GM21526 (cell line): Measurements from ENCODE around the gene RPL10L.

Experiments used
- ATAC-seq: cut with Tn5 transposase; IDR thresholded peaks from one replicate; pipeline ENCODE4 v1.9.1; 2021; ENCODE audit warnings: moderate library complexity; ENCODE audit not compliant: unreplicated experiment, low FRiP score

The RPL10L gene

DNA sequence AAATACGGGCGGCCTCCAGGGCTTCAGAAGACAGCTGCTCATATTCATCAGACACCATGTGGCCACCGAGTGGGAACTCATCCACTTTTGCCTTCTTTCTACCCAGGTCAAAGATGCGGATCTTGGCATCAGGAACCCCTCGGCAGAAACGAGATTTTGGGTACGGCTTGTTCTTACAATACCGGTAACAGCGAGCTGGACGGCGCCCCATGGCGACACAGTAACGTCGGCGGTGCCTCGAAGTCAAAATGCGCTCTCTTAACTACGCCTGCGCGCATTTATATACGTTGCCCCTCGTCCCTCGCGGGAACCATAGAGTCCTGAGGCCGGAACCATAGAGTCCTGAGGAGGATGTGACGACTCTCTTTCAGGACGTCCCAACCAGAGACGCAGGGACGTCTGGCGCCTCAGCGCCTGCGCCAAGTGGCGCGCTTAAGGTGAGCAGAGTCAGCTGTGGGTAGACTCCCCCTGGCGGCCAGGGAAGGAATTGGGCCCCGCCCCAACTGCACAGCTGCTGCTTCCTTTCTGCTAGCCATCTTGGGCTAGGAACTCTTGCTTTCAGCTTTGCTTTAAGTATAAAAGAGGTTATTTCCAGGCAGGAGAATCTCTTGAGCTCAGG lies at the start of gene RPL10L:
Gene RPL10L, minus strand, starts transcription at position 256 of the 619 bp plus-strand sequence. Its CDS starts 45 bp downstream, at position 211.
- ATAC-seq: no peak

DNA sequence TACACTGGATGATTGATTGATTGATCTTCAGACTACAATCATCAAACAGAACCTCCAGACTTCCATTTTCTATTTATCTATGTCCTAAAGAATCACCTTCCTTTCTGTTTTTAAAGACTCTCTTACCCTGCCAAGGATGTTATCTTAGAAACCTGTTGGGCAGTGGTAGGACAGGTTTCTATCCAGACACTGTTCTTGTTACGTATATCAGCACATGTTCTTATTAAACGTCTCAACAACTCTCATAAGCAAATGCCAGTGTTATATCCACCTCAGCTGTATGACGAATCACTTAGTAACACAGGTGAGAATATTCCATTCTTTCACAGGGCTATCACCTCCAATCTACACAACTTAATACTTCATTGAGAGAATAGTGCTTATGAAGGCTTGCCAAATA lies 40.2 kb upstream of the RPL10L start:
- no peak for ATAC-seq

DNA sequence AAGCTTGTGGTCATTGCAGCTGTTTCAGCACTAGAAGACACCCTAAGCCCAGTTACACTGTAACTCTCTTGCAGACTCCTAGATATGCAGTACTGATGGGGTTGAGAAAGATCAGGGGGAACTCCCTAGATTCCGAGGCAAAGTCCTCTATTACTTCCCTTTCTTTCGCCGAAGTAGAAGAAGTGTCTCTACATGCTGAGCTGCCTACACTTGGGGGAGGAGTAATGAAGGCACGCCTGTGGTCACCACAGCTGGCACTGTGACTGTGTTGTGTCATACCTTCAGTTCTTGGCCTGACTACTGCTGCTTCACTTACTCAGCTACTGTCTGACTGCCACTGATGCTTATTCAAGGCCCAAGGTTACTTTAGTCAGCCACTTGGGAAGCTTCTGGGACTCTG lies 35.1 kb upstream of the RPL10L start:
- no peak for ATAC-seq

DNA sequence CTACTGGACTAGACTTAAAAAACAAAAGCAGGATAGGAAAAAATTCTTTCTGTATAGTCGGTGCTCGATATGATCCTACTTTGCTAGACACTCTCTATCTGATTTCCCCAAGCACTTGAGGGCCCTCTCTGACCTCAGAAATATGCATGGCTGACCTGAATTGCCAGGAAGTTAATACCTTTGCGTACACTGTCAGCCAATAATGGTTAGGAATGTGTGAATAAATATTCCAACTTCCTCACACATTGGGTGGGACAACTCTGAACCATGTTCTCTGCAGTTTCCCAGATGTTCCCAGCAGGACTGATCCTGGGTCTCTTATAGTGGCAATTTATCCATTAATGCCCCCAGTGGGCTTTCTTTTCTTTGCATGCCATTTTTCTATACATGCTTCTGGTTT lies 20.5 kb upstream of the RPL10L start:
- ATAC-seq: no peak

DNA sequence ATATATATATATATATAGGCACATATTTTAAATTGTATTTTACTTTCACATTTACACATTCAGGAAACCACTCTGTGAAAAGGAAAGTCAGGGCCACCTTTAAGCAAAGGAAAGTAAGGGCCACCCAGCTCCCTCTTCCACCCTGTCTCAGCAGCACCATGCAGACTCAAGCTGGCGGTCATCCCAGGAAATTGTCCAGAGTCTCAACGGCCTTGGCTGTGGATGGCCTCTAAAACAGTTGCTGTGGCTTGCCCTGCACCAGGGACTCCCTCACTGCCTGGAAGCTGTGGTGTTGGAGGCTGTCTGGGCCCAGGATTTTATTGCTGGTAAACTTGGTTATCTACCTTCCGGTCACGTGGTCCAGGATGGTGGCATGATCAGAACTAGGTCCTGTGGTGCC lies 11.8 kb upstream of the RPL10L start:
- ATAC-seq: no peak

DNA sequence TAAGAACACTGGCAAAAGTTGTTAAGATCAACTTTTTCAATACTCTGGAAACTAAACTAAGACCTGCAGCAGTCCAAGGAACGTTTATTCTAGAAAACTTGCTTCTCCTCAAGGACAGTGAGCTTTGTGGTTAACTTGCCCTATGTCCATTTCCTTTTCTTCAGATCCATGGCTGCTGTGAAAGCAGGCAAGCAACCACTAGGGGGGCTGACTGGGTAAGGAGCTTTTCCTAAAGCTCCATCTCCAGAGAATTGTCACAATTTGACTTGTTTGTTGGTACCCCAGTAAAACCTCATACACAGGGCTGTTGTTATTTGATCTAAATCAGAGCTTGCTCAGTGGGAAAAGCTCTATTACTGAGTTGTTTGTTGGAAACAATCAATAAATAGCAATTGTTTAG lies 10.1 kb upstream of the RPL10L start:
- ATAC-seq: no peak

DNA sequence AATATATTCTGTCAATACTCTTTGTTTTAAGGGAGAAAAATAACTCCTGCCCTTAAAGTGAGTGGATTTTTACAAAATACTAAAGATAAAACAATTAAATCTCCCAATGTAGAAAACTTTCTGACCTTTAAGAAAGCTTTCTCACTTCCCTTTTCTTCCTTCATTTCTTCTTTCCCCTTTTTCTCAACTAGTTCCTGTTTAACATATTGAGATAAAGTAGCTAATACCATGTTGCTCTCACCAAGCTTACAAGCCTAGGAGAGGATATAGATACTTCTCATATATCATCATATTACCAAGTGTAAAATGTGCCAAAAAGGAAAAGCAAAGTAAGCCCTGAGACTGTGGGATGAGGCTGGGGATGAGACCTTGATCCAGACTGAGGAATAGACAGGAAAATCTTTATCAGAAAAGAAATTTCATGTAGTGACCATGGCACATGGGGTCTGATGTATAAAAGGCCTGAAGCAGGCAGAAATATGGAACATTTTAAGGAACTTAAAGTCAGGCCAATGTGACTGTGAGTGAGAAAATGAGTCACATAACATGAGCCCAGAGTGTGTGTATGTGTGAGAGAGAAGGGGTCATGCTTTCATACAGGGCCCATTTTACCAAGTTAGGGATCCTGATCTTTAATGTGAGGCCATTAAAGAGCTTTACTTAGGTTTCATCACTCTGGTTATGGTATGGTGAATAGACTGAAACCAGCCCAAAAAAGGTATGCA lies 1.6 kb upstream of the RPL10L start:
- no peak for ATAC-seq

DNA sequence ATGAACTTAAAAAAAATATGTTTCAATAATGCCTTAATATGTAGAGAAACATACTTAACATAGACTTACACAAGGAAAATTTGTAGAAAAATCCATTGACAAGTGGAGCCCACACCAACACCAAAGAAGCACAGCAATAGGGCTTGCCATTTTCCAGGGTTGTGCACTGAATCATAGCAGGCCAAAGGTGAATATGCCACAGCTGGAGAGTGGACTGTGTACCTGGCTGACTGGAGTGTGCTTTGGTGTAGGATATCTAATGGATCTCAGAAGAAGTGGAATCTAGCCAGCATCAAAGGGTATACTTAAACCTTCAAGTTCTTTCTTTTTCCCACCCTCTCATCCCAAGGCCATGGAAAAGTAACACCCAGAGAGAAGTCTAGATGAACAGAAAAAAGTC lies 4.8 kb downstream of the RPL10L start:
- no peak for ATAC-seq

DNA sequence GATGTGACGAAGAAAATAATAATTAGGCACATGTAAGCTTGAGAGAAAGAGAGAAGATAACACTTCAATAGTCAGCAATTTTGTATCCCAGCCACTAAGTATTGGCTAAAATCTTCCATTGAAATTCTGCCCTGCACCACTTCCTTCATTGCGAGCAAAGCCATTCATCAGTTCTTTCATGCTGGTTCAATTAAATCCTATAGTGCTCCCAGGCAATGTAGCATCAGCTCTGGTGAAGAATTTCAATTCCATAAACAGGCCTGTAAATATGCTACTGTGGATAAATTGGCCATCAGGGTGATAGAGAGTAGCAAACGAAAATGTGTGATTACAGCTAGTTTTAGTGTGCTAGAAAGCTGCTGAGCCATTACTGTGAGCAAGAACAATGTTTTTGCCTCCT lies 24.7 kb downstream of the RPL10L start:
- ATAC-seq: no peak
